Mucosa of rectum (tissue), 2 donors: ENCODE data around the gene SMU1.

Source experiments
- H3K27ac ChIP-seq, 2 donors: one replicate each; pipeline ENCODE4 v1.7.0; 2013; ENCODE audit warnings: inconsistent platforms in 2 of 2, low read depth in 2 of 2, low read length in 2 of 2
- H3K27me3 ChIP-seq, 2 donors: one replicate each; pipeline ENCODE4 v1.7.0; 2013; ENCODE audit warnings: low read length in 2 of 2; ENCODE audit not compliant: control insufficient read depth in 2 of 2, insufficient read depth in 2 of 2
- H3K36me3 ChIP-seq, 2 donors: one replicate each; pipeline ENCODE4 v1.7.0; 2013; ENCODE audit warnings: low read length in 2 of 2; ENCODE audit not compliant: control insufficient read depth in 2 of 2, insufficient read depth in 2 of 2
- H3K4me1 ChIP-seq, 2 donors: one replicate each; pipeline ENCODE4 v1.7.0; 2013; ENCODE audit warnings: low read length in 2 of 2, mild to moderate bottlenecking in 1 of 2; ENCODE audit not compliant: control insufficient read depth in 2 of 2, insufficient read depth in 2 of 2
- H3K4me3 ChIP-seq, 2 donors: one replicate each; pipeline ENCODE4 v1.7.0; 2013; ENCODE audit warnings: low read length in 2 of 2
- H3K9ac ChIP-seq, 2 donors: one replicate each; pipeline ENCODE4 v1.7.0; 2013; ENCODE audit warnings: low read length in 2 of 2, low read depth in 1 of 2, mild to moderate bottlenecking in 1 of 2
- H3K9me3 ChIP-seq, 2 donors: one replicate each; pipeline ENCODE4 v1.7.0; 2013; ENCODE audit warnings: low read length in 2 of 2; ENCODE audit not compliant: control insufficient read depth in 2 of 2
- donor health status: healthy.
- donor health status: Normal muscosa, but diverticular disease.

Gene SMU1

DNA sequence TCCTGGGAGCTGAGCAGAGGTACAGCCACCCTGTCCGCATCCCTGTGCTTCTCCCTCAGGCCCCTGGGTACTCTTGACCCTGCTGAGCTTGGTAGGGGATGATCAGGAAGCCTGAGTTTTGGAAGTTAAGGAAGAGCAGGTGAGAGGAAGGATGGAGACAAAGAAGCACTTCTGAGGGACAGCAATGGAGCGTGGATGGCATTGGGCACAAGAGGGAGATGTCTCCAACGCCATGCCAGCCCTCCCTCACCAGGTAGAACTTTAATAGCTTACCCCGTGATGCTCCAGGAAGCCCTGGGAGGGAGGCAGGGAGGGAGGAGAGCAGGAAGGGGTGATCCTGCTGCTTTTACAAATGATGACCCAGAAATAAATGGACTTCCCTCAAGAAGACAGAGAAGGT, 29.9 kb upstream of the SMU1 start:
- H3K9me3 ChIP-seq = no peaks in the 10 kb centered on the region
- no peak overlapping the region for H3K4me3 ChIP-seq
- peaks cover 0 to 3% of the 10 kb centered on the region in 2 donors for H3K36me3 ChIP-seq
- no peak overlapping the region for H3K9ac ChIP-seq
- H3K4me1 ChIP-seq = peaks cover 3 to 5% of the 10 kb centered on the region in 2 donors
- H3K27ac ChIP-seq = no peak overlapping the region
- H3K27me3 ChIP-seq = no peaks in the 10 kb centered on the region

- Histone ChIP-seq H3K27ac (no peak overlapping the region), H3K9ac (no peak overlapping the region), H3K36me3 (peaks cover 0 to 3% of the 10 kb centered on the region in 2 donors), H3K9me3 (no peaks in the 10 kb centered on the region), H3K4me1 (peaks cover 3 to 5% of the 10 kb centered on the region in 2 donors), H3K4me3 (no peak overlapping the region), H3K27me3 (no peaks in the 10 kb centered on the region)
Measured at GRCh38 chr9:33105959-33106358, 29.5 kb upstream of the SMU1 start.

DNA sequence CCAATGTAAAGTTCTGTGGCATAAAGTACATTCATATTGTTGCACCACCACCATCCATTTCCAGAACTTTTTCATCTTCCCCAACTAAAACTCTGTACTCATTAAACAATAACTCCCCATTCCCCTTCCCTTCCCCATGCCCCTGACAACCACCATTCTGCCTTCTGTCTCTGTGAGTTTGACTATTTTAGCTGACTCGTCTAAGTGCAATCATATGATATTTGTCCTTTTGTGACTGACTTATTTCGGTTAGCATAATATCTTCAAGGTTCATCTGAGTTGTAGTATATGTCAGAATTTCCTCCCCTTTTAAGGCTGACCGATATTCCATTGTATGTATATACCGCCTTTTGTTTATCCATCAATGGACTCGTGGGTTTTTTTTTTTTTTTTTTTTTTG, 29.0 kb upstream of the SMU1 start:
- no peak overlapping the region for H3K9ac ChIP-seq
- H3K4me3 ChIP-seq = no peak overlapping the region
- peaks cover 3 to 5% of the 10 kb centered on the region in 2 donors for H3K4me1 ChIP-seq
- H3K36me3 ChIP-seq = peaks cover 0 to 3% of the 10 kb centered on the region in 2 donors
- no peak overlapping the region for H3K27ac ChIP-seq
- H3K9me3 ChIP-seq = no peaks in the 10 kb centered on the region
- H3K27me3 ChIP-seq = no peaks in the 10 kb centered on the region

DNA sequence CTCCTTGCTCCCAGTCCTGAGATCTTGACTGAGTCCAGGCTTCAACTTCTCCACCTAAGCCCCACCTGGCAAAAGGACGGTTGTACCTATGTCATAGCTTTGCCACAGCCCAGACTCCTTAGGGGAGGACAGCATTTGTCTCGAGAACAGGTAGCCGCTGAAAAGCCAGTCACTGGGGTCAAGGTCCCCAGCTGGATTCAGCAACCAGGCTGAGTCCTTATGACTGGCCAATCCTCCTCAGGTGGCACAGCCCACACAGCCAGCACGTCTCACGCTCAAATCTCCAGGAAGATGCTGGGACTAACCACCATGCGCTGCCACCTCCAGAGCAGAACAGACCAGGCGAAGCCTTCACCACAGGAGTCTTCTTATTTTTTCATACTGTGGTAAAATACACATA, 27.9 kb upstream of the SMU1 start:
- Histone ChIP-seq H3K27me3 (no peaks in the 10 kb centered on the region), H3K36me3 (peaks cover 0 to 3% of the 10 kb centered on the region in 2 donors), H3K4me3 (no peak overlapping the region), H3K9ac (no peak overlapping the region), H3K4me1 (peaks cover 3 to 5% of the 10 kb centered on the region in 2 donors), H3K9me3 (no peaks in the 10 kb centered on the region), H3K27ac (no peak overlapping the region)

DNA sequence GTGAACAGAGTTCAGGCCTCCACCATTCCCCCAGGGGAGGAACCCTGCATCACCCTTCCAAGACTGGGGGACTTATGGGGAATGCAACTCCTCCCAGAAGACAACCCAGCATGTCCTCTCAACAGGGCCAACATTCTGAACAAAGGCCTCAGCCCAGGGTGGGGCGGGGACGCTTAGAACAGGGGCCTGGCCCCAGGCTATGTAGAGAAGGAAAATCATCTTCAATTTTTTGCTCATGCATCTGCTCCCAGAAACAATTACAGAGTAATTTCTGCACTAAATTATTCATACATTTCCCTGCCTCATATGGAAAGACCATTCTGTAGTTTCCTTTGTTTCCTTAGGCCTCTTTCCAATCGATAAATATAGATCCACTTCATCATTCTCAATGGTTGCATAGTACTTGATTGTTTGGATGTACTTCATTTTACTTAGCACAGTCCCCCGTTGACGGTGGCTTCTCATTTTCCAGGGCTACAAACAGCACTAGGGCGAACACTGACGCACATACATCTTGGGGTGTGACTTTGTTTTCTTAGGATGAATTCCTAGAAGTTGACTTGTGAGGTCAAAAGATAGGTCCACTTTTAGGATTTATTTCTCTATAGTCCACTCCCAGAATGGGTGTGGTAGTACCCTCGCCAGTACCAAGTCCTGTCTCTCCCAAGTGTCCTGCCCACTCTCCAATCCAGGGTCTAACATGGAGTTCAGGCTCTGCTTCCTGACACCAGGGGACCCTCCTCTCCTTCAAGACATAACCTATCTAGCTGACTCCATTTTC, 27.2 kb upstream of the SMU1 start:
- H3K9ac ChIP-seq = no peak overlapping the region
- H3K4me1 ChIP-seq = peaks cover 3 to 5% of the 10 kb centered on the region in 2 donors
- H3K27me3 ChIP-seq = no peaks in the 10 kb centered on the region
- no peaks in the 10 kb centered on the region for H3K36me3 ChIP-seq
- no peak overlapping the region for H3K27ac ChIP-seq
- no peak overlapping the region for H3K4me3 ChIP-seq
- no peaks in the 10 kb centered on the region for H3K9me3 ChIP-seq

- Histone ChIP-seq H3K27ac (no peak overlapping the region), H3K36me3 (no peaks in the 10 kb centered on the region), H3K9me3 (no peaks in the 10 kb centered on the region), H3K9ac (no peak overlapping the region), H3K4me3 (no peak overlapping the region), H3K27me3 (no peaks in the 10 kb centered on the region), H3K4me1 (peaks cover 3 to 5% of the 10 kb centered on the region in 2 donors)
Measured at GRCh38 chr9:33102551-33103210, 26.2 kb upstream of the SMU1 start.

GRCh38 chr9:33101104-33101951, 24.9 kb upstream of the SMU1 start:
- Histone ChIP-seq H3K4me3 (no peak overlapping the region), H3K27me3 (no peaks in the 10 kb centered on the region), H3K9ac (no peak overlapping the region), H3K36me3 (no peaks in the 10 kb centered on the region), H3K9me3 (no peaks in the 10 kb centered on the region), H3K27ac (no peak overlapping the region), H3K4me1 (peaks cover 0 to 1% of the 10 kb centered on the region in 2 donors)

GRCh38 chr9:33099754-33100153, 23.3 kb upstream of the SMU1 start:
- H3K9me3 ChIP-seq = no peaks in the 10 kb centered on the region
- no peak overlapping the region for H3K27ac ChIP-seq
- no peaks in the 10 kb centered on the region for H3K36me3 ChIP-seq
- no peaks in the 10 kb centered on the region for H3K27me3 ChIP-seq
- no peaks in the 10 kb centered on the region for H3K4me1 ChIP-seq
- H3K9ac ChIP-seq = no peak overlapping the region
- H3K4me3 ChIP-seq = no peak overlapping the region

- Histone ChIP-seq H3K4me1 (no peaks in the 10 kb centered on the region), H3K4me3 (no peak overlapping the region), H3K9ac (no peak overlapping the region), H3K27me3 (no peaks in the 10 kb centered on the region), H3K9me3 (no peaks in the 10 kb centered on the region), H3K36me3 (no peaks in the 10 kb centered on the region), H3K27ac (no peak overlapping the region)
Measured at GRCh38 chr9:33097192-33097591, 20.7 kb upstream of the SMU1 start.

GRCh38 chr9:33092634-33093033, 16.2 kb upstream of the SMU1 start:
- no peak overlapping the region for H3K4me3 ChIP-seq
- H3K27ac ChIP-seq = no peak overlapping the region
- H3K9me3 ChIP-seq = no peaks in the 10 kb centered on the region
- no peaks in the 10 kb centered on the region for H3K36me3 ChIP-seq
- no peak overlapping the region for H3K9ac ChIP-seq
- H3K27me3 ChIP-seq = no peaks in the 10 kb centered on the region
- no peaks in the 10 kb centered on the region for H3K4me1 ChIP-seq
